Breast epithelium (tissue), 3 donors: ENCODE results near the gene ADAM30.

Experiments used
- POLR2A ChIP-seq: fragments of 450-650 bp; IDR thresholded peaks from one replicate; pipeline ENCODE4 v1.6.1; 2016; ENCODE audit warnings: antibody characterized with exemption, mild to moderate bottlenecking, moderate library complexity
- TF ChIP-seq, protein P1 (sequence below), 3 donors: fragments of 450-650 bp; IDR thresholded peaks; one replicate each; pipeline ENCODE4 v1.5.1; 2016 to 2017; ENCODE audit warnings: antibody characterized with exemption in 3 of 3, mild to moderate bottlenecking in 3 of 3, moderate library complexity in 3 of 3

- TF ChIP-seq, protein P1, sequence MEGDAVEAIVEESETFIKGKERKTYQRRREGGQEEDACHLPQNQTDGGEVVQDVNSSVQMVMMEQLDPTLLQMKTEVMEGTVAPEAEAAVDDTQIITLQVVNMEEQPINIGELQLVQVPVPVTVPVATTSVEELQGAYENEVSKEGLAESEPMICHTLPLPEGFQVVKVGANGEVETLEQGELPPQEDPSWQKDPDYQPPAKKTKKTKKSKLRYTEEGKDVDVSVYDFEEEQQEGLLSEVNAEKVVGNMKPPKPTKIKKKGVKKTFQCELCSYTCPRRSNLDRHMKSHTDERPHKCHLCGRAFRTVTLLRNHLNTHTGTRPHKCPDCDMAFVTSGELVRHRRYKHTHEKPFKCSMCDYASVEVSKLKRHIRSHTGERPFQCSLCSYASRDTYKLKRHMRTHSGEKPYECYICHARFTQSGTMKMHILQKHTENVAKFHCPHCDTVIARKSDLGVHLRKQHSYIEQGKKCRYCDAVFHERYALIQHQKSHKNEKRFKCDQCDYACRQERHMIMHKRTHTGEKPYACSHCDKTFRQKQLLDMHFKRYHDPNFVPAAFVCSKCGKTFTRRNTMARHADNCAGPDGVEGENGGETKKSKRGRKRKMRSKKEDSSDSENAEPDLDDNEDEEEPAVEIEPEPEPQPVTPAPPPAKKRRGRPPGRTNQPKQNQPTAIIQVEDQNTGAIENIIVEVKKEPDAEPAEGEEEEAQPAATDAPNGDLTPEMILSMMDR (IDR thresholded peaks at IDR 0.05) = no peak
- TF ChIP-seq POLR2A = no peak
Observed at GRCh38 chr1:119926553-119926952, 30.2 kb upstream of the ADAM30 start.
